Measurements from ENCODE around the gene DNAL1. TPM values are rescaled to one million over a fixed set of nuclear protein-coding genes. Genes with fewer than 3 reads are reported as not detected.

Gene DNAL1
- total and polyA plus RNA-seq, 2 experiments from 2014 or later: 6.0 to 6.9 TPM

GRCh38 chr14:73637830-73638229, 7.0 kb upstream of the DNAL1 start:
- Histone ChIP-seq H4K20me1 (ENCODE audit: insufficient read depth, poor library complexity, severe bottlenecking) (no peaks in the 10 kb centered on the region), H3K27ac (no peak overlapping the region), H3K27me3 (no peaks in the 10 kb centered on the region), H3K79me2 (no peaks in the 10 kb centered on the region), H3K4me1 (ENCODE audit: insufficient read depth) (no peaks in the 10 kb centered on the region), H3K4me2 (no peak overlapping the region), H3K36me3 (replicated peaks; ENCODE audit: insufficient read depth, low read depth) (no peaks in the 10 kb centered on the region), H3K4me3 (no peak overlapping the region), H3K9me2 (replicated peaks; ENCODE audit: insufficient read depth) (no peaks in the 10 kb centered on the region), H3K9me3 (ENCODE audit: low read depth) (no peaks in the 10 kb centered on the region), H2AFZ (no peak overlapping the region)
- WGBS (ENCODE audit: low lambda C conversion rate, missing lambda C conversion rate): 81% methylated on average over 5 of the region's 5 CpGs
- DNase-seq (ENCODE audit: low spot score): no peak
- no peak for TF ChIP-seq EZH2phosphoT487 (IDR thresholded peaks at IDR 0.05; ENCODE audit: low read depth, severe bottlenecking, unreplicated experiment)
- no peak for TF ChIP-seq CTCF (IDR thresholded peaks at IDR 0.05; ENCODE audit: poor library complexity)
- no peak for TF ChIP-seq EZH2 (IDR thresholded peaks at IDR 0.05; ENCODE audit: borderline replicate concordance)

- DNase-seq (ENCODE audit: low spot score): no peak
- H4K20me1 ChIP-seq (ENCODE audit: insufficient read depth, poor library complexity, severe bottlenecking): no peaks in the 10 kb centered on the region
- H3K4me1 ChIP-seq (ENCODE audit: insufficient read depth): peaks cover 10% of the 10 kb centered on the region
- H3K27ac ChIP-seq: no peak overlapping the region
- H3K79me2 ChIP-seq: peaks cover 7% of the 10 kb centered on the region
- H2AFZ ChIP-seq: no peak overlapping the region
- no peaks in the 10 kb centered on the region for H3K36me3 ChIP-seq (replicated peaks; ENCODE audit: insufficient read depth, low read depth)
- TF ChIP-seq EZH2phosphoT487 (IDR thresholded peaks at IDR 0.05; ENCODE audit: low read depth, severe bottlenecking, unreplicated experiment) (no peak), EZH2 (IDR thresholded peaks at IDR 0.05; ENCODE audit: borderline replicate concordance) (no peak), CTCF (IDR thresholded peaks at IDR 0.05; ENCODE audit: poor library complexity) (no peak)
- H3K4me3 ChIP-seq: no peak overlapping the region
- H3K4me2 ChIP-seq: no peak overlapping the region
- H3K9me2 ChIP-seq (replicated peaks; ENCODE audit: insufficient read depth): no peaks in the 10 kb centered on the region
- WGBS (ENCODE audit: low lambda C conversion rate, missing lambda C conversion rate): 95% methylated on average over 5 of the region's 5 CpGs
- no peaks in the 10 kb centered on the region for H3K27me3 ChIP-seq
- no peaks in the 10 kb centered on the region for H3K9me3 ChIP-seq (ENCODE audit: low read depth)
Measured at GRCh38 chr14:73640796-73641365, 3.9 kb upstream of the DNAL1 start.

- no peaks in the 10 kb centered on the region for H3K36me3 ChIP-seq (replicated peaks; ENCODE audit: insufficient read depth, low read depth)
- H3K4me3 ChIP-seq: peak overlapping the region; percentile 92
- DNase-seq (ENCODE audit: low spot score): no peak
- peak overlapping the region; percentile 75 for H3K4me2 ChIP-seq
- peaks cover 33% of the 10 kb centered on the region for H3K79me2 ChIP-seq
- TF ChIP-seq EZH2 (IDR thresholded peaks at IDR 0.05; ENCODE audit: borderline replicate concordance) (no peak), CTCF (IDR thresholded peaks at IDR 0.05; ENCODE audit: poor library complexity) (no peak), EZH2phosphoT487 (IDR thresholded peaks at IDR 0.05; ENCODE audit: low read depth, severe bottlenecking, unreplicated experiment) (no peak)
- H4K20me1 ChIP-seq (ENCODE audit: insufficient read depth, poor library complexity, severe bottlenecking): no peaks in the 10 kb centered on the region
- H3K9me2 ChIP-seq (replicated peaks; ENCODE audit: insufficient read depth): no peaks in the 10 kb centered on the region
- peak overlapping the region; percentile 86 for H2AFZ ChIP-seq
- H3K27ac ChIP-seq: no peak overlapping the region
- WGBS (ENCODE audit: low lambda C conversion rate, missing lambda C conversion rate): 7% methylated on average over 6 of the region's 7 CpGs
- H3K27me3 ChIP-seq: no peaks in the 10 kb centered on the region
- H3K4me1 ChIP-seq (ENCODE audit: insufficient read depth): peaks cover 10% of the 10 kb centered on the region
- H3K9me3 ChIP-seq (ENCODE audit: low read depth): no peaks in the 10 kb centered on the region
Measured at GRCh38 chr14:73645248-73645610, 443 bp downstream of the DNAL1 start.

GRCh38 chr14:73651005-73651404, 6.2 kb downstream of the DNAL1 start:
- DNase-seq (ENCODE audit: low spot score): no peak
- H3K36me3 ChIP-seq (replicated peaks; ENCODE audit: insufficient read depth, low read depth): no peaks in the 10 kb centered on the region
- H4K20me1 ChIP-seq (ENCODE audit: insufficient read depth, poor library complexity, severe bottlenecking): no peaks in the 10 kb centered on the region

More at GRCh38 chr14:73651005-73651404, 6.2 kb downstream of the DNAL1 start:
- Histone ChIP-seq H3K27ac (no peak overlapping the region), H3K79me2 (peaks cover 25% of the 10 kb centered on the region), H3K9me2 (replicated peaks; ENCODE audit: insufficient read depth) (no peaks in the 10 kb centered on the region), H3K9me3 (ENCODE audit: low read depth) (no peaks in the 10 kb centered on the region), H3K4me2 (no peak overlapping the region), H3K27me3 (no peaks in the 10 kb centered on the region), H3K4me1 (ENCODE audit: insufficient read depth) (no peaks in the 10 kb centered on the region), H2AFZ (no peak overlapping the region), H3K4me3 (no peak overlapping the region)
- TF ChIP-seq EZH2phosphoT487 (IDR thresholded peaks at IDR 0.05; ENCODE audit: low read depth, severe bottlenecking, unreplicated experiment): no peak
- TF ChIP-seq EZH2 (IDR thresholded peaks at IDR 0.05; ENCODE audit: borderline replicate concordance): no peak
- TF ChIP-seq CTCF (IDR thresholded peaks at IDR 0.05; ENCODE audit: poor library complexity): no peak
